SIG-M5 treated with dmso at 0.1 percent for 504 hours (cell line): Measurements from ENCODE around the gene SCAP.

ENCODE experiments used
- DNase-seq: peaks from one replicate; lab custom pipeline; 2025; ENCODE audit not compliant: unreplicated experiment; lab: John Stamatoyannopoulos, UW

SCAP gene

DNA sequence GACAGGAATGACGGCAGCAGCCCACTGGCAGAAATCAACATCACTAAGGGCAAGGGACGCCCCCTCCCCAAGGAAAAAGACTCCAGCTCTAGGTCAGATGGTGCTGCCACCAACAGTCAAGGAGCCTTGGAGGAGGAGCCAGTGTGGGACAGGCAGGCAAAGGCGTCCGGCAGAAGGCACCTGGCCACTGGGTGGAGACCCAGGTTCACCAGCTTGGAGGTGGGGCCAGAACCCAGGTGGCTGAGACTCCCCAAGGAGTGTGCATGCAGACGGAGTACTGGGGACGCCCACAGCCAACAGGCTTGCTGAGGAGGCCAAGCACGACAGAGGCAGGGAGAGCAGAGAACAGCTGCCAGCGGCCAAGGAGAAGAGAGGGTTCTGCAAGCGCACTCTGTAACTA lies 59.7 kb downstream of the SCAP start:
- DNase-seq, result no peak

DNA sequence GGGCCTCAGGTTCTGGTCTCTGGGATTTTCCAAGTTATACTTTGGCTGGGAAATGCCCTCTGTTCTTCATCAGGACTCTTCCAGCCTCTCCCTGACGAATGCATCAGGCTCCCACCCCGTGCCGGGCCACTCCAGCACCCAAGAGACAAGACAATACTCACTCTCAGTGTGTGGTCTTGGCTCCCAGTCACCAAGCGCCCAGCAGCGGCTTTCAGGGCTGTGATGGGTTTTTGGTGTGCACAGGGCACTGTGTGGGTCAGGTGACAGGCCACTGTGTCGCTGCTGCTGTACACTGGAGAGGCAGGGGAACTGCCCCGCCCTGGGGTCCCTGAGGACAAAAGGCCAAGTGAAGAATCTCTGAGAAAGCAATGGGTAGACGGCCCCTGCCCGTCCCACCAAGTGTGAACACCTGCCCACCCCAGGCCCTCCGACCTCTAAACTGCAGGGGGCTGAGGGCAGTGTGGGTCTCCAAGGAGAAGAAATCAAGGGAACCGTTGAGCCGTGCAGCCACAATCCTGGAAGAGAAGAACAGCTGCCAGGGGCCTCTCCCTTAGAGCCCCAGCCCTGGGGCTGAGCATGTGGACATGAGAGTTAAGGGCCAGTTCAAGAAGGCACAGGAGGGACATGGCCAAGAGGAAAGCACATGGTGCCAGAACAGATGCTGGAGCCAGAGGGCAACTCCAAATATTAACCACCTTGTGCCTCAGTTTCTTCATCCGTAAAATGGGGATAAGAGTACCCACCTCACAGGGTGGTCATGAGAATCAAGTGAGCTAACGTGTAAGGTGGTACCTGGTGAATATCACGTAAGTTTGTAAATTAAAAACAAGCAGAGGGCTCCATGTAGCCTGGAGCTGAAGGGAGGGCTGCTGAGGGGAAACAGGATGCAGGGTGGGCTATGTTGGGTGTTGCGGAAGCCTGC lies 60.8 kb downstream of the SCAP start:
- no peak for DNase-seq

DNA sequence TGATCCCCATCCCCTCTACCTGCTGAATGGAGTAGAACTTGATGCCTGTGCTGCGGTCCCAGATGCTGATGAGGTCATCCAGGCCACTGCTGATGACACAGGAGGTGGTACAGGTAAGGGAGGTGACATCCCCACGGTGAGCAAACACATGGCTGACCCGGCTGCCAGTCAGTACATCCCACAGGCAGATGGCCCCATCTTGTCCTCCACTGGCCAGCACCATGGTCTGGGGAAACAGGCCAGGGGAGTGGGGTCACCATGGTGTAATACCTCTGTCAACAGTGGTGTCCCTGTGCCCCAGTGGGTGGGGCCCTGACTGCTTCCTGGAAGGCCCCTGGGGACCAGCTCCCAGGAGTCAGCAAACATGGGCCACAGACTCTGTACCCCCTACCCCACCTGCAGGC lies 61.6 kb downstream of the SCAP start:
- no peak for DNase-seq

DNA sequence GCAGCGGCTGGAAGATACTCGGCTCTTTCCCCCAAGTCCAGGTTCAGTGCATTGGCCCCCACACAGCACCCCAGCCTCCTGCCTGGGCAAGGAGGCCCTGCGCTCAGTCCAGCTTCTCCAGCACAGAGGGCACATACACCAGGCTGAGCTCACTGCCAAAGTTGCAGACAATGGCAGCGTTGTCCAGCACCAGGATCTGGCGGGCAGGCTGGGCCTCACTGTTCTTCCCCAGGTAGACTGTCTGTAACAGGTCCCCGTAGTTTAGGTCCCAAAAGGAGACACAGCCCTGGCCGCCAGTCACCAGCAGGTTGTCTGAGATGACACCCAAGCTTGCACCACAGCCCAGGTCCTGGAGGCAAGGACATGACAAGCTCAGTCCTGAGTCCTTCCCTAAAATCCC lies 62.0 kb downstream of the SCAP start:
- no peak for DNase-seq

DNA sequence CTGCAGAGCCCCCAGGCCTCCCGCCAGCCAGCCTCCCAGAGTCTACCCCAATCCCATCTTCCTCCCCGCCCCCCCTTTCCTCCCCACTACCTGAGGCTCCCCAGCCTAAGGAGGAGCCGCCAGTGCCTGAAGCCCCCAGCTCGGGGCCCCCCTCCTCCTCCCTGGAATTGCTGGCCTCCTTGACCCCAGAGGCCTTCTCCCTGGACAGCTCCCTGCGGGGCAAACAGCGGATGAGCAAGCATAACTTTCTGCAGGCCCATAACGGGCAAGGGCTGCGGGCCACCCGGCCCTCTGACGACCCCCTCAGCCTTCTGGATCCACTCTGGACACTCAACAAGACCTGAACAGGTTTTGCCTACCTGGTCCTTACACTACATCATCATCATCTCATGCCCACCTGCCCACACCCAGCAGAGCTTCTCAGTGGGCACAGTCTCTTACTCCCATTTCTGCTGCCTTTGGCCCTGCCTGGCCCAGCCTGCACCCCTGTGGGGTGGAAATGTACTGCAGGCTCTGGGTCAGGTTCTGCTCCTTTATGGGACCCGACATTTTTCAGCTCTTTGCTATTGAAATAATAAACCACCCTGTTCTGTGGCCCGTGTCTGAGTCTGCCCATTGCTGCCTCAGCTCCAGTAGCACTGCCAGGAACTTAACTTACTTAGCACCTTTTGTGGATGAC lies 62.8 kb downstream of the SCAP start:
- no peak for DNase-seq

GRCh38 chr3:47412453-47412756 lies 63.3 kb downstream of the SCAP start:
- DNase-seq, result no peak

DNA sequence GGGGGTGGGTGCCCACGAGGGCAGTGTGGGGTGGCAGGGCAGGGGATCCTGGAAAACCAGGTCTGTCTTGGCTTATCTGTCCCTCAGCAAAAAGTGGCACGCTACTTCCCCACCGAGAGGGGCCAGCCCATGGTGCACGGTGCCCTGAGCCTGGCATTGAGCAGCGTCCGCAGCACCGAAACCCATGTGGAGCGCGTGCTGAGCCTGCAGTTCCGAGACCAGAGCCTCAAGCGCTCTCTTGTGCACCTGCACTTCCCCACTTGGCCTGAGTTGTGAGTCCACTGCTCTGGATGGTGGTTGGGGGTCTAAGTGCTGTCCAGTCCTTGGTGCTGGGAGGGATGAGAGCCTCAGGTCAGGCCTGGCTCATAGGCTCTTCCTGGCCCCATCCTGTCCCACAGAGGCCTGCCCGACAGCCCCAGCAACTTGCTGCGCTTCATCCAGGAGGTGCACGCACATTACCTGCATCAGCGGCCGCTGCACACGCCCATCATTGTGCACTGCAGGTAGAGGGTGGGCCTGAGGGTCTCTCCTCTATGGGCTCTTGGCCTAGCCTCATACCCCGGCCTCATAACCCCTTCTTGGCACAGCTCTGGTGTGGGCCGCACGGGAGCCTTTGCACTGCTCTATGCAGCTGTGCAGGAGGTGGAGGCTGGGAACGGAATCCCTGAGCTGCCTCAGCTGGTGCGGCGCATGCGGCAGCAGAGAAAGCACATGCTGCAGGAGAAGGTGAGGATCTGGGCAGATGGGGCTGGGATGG lies 63.9 kb downstream of the SCAP start:
- no peak for DNase-seq

DNA sequence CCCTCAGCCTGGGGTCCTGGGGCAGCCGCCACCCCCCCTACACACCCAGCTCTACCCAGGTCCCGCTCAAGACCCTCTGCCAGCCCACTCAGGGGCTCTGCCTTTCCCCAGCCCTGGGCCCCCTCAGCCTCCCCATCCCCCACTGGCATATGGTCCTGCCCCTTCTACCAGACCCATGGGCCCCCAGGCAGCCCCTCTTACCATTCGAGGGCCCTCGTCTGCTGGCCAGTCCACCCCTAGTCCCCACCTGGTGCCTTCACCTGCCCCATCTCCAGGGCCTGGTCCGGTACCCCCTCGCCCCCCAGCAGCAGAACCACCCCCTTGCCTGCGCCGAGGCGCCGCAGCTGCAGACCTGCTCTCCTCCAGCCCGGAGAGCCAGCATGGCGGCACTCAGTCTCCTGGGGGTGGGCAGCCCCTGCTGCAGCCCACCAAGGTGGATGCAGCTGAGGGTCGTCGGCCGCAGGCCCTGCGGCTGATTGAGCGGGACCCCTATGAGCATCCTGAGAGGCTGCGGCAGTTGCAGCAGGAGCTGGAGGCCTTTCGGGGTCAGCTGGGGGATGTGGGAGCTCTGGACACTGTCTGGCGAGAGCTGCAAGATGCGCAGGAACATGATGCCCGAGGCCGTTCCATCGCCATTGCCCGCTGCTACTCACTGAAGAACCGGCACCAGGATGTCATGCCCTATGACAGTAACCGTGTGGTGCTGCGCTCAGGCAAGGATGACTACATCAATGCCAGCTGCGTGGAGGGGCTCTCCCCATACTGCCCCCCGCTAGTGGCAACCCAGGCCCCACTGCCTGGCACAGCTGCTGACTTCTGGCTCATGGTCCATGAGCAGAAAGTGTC lies 64.7 kb downstream of the SCAP start:
- DNase-seq, result no peak

DNA sequence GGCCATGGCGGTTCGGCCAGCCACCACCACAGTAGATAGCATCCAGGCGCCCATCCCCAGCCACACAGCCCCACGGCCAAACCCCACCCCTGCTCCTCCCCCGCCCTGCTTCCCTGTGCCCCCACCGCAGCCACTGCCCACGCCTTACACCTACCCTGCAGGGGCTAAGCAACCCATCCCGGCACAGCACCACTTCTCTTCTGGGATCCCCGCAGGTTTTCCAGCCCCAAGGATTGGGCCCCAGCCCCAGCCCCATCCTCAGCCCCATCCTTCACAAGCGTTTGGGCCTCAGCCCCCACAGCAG lies 65.4 kb downstream of the SCAP start:
- no peak for DNase-seq

DNA sequence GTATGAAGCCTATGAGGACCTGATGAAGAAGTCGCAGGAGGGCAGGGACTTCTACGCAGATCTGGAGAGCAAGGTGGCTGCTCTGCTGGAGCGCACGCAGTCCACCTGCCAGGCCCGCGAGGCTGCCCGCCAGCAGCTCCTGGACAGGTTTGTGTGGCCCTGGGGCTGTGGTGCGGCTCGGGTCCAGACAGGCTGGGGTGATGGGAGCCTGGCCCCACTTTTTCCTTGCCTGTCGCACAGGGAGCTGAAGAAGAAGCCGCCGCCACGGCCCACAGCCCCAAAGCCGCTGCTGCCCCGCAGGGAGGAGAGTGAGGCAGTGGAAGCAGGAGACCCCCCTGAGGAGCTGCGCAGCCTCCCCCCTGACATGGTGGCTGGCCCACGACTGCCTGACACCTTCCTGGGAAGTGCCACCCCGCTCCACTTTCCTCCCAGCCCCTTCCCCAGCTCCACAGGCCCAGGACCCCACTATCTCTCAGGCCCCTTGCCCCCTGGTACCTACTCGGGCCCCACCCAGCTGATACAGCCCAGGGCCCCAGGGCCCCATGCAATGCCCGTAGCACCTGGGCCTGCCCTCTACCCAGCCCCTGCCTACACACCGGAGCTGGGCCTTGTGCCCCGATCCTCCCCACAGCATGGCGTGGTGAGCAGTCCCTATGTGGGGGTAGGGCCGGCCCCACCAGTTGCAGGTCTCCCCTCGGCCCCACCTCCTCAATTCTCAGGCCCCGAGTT lies 65.9 kb downstream of the SCAP start:
- DNase-seq, result no peak

DNA sequence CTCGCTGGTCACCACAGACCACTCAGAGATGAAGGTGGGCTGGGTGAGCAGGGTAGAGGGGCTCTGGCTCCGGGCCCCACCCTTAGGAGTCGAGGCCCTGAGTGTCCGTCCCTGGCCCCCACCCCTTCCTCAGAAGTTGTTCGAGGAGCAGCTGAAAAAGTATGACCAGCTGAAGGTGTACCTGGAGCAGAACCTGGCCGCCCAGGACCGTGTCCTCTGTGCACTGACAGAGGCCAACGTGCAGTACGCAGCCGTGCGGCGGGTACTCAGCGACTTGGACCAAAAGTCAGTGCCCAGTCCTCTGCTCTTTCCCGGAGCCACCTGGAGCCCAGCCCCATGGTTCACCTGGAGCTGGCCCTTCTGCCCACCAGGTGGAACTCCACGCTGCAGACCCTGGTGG lies 66.5 kb downstream of the SCAP start:
- DNase-seq, result no peak

GRCh38 chr3:47408839-47409229 lies 66.9 kb downstream of the SCAP start:
- no peak for DNase-seq

- no peak for DNase-seq
These were observed 67.6 kb downstream of the SCAP start for GRCh38 chr3:47407896-47408838.

DNA sequence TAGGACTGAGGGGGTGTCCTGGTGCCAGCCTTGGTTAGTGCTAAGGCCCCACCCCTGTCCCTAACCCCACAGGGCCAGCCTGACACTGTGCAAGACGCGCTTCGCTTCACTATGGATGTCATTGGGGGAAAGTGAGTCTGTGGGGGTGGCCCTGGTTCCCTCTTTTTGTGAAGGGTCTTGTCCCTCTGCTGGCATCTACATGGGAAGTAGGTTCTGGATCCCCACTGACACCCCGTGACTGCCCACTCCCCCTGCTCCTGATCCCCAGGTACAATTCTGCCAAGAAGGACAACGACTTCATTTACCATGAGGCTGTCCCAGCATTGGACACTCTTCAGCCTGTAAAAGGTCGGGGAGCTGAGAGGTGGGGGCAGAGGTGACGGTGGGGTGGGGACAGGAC lies 68.5 kb downstream of the SCAP start:
- no peak for DNase-seq

- no peak for DNase-seq
These were observed 69.0 kb downstream of the SCAP start for GRCh38 chr3:47406762-47407149.

GRCh38 chr3:47405820-47406761 lies 69.7 kb downstream of the SCAP start:
- no peak for DNase-seq

DNA sequence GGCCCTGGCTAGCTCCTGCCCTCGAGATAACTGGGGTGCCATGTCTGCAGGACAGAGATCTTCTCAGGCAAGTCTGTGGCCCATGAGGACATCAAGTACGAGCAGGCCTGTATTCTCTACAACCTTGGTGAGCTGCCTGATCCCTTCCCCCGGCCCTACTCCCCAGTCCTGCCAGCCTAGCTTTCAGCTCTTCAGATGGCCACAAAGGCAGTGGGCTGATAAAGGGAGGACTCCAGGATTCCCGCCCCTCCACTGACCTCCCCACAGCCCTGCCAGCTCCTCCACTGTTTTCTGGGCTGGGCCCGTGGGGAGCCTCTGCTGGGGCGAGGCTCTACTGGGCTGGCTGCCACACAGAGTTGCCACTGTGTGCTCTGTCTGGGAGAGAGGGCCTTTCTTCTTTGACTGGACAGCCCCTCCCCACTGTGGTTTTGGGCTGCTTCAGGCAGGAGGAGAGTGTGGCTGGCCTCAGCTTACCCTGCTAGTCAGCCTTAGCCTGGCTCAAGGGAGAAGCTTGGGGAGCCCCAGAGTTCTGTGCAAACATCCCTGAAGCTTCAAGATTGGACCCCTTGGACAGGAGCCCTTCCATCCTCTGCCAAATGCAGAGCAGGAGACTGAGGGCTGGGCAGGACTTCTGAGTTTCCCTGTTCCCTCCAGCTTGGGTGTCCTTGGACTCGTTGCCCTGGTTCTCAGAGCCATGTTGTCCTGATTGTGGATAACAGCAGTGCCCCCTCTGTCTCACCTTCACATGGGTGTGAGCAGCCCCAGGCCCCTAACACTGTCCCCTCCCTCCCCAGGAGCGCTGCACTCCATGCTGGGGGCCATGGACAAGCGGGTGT lies 70.6 kb downstream of the SCAP start:
- no peak for DNase-seq
